ENCODE results near the gene DHX58. TPM values are rescaled to one million over a fixed set of nuclear protein-coding genes. Genes with fewer than 3 reads are reported as not detected.

Gene DHX58
- total and polyA plus RNA-seq, 10 of the 15 experiments (the other 5 are each of a cell fraction or from before 2014, with no cell fraction given): 3.5 to 69.8 (median 16.4) TPM

DNA sequence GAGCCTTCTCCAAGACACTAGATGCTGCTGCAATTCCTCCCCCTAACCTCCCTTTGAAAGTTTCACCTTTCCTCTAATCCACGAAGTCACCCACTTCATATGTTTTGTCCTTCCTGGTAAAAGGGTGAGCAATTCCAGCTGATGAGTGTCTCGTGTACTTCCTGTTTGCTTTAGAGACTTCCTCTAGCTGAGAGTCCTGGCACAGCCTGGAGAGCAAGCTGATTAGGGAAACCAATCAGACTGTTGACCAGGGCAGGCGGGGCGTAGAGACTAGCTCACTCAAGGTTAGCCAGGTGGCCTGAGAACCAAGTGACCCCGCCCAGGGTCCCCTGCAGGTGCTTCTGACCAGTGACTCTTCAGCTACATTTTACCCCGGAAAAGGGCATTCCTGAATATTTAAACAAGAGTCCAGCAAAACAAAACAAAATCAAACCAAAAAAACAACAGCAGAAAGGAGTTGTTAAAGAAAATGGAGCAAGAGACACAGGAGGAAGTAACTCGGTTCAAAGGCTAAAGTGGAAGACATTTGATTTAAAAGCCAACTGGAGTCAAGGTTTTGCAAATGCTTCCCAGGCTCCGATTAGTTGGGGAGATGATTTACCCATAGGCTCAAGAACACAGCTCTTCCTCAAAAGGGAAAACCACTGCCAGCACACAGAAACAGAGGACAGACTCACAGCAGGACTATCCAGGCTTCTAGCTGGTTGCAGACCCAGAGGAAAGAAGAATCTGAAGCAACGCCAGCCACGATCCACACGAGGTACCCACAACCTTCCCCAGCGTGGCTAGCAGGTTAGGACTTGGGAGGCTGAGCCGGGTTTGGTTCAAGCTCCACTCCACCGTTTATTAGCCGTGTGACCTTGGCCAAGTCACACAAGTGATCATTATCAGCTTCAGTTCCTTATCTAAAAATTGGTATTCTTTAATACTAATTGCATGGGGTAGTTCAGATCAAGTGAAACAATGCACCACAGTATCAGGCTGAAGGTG is 23.4 kb upstream of the DHX58 start:
- Histone ChIP-seq H3K79me2 (ENCODE audit: control insufficient read depth, insufficient read depth, low read length) (peaks cover 43% of the 10 kb centered on the region), H3K9me3 (replicated peaks; ENCODE audit: control insufficient read depth, insufficient read depth, low read length) (no peaks in the 10 kb centered on the region), H2AFZ (ENCODE audit: control insufficient read depth, low read depth, low read length) (no peak overlapping the region), H3K36me3 (ENCODE audit: control insufficient read depth in 2 of 2, insufficient read depth in 2 of 2, low read length in 1 of 2) (peaks cover 9 to 10% of the 10 kb centered on the region in 2 experiments; a peak in 3 of 4 replicates), H3K4me3 (no peak overlapping the region), H3K4me2 (ENCODE audit: control insufficient read depth, insufficient read depth) (no peak overlapping the region), H4K20me1 (ENCODE audit: control insufficient read depth, insufficient read depth) (peaks cover 25% of the 10 kb centered on the region; the same call in 1 of the 2 replicates), H3K9ac (ENCODE audit: control insufficient read depth, insufficient read depth, low read length) (no peak overlapping the region), H3K27ac (ENCODE audit: control insufficient read depth, insufficient read depth) (no peak overlapping the region), H3K4me1 (ENCODE audit: control insufficient read depth, insufficient read depth, low read length) (peaks cover 25% of the 10 kb centered on the region), H3K27me3 (replicated peaks in 1 of 2; ENCODE audit: control insufficient read depth in 2 of 2, insufficient read depth in 2 of 2, low read length in 1 of 2) (no peaks in the 10 kb centered on the region)
- FAIRE-seq (no peak), DNase-seq (ENCODE audit: low read depth, low spot score) (no peak), ATAC-seq (no peak)
- ChIA-PET CTCF (interaction anchor here (1.4 to 2.4 kb wide), 7 partner anchors 9 to 173 kb away, joined by 3 to 7 read pairs (median 5); partner anchors contain the start of gene KAT2A), SMC1A (ENCODE audit: uncharacterized antibody, unreplicated experiment) (interaction anchor here (1.4 to 1.6 kb wide), 2 partner anchors 45 to 111 kb away, joined by 3 to 4 read pairs; partner anchors contain the start of gene KCNH4), RAD21 (ENCODE audit: unreplicated experiment) (interaction anchor here (1.2 to 2.6 kb wide), 3 partner anchors 16 to 45 kb away, joined by 3 to 10 read pairs (median 5); partner anchors contain the start of gene KCNH4), POLR2A (interaction anchor here (0.5 to 1.8 kb wide), 8 partner anchors 17 to 97 kb away, joined by 3 to 6 read pairs (median 4); no protein-coding TSS in a partner anchor)
- in situ Hi-C loops (cut with MboI) (no loop called here), intact Hi-C loops (cut with micrococcal nuclease; ENCODE audit: unreplicated experiment) (no loop called here)
- BruUV-seq (replicated peaks): no TSS peak
- WGBS (ENCODE audit: insufficient coverage, insufficient replicate concordance, low lambda C conversion rate, missing lambda C conversion rate): 83% methylated on average over 15 of the region's 15 CpGs
- TF ChIP-seq RFX5 (IDR thresholded peaks at IDR 0.05; ENCODE audit: low read depth, low read length): no peak
- no peak for TF ChIP-seq EGR1 (IDR thresholded peaks at IDR 0.05; ENCODE audit: borderline replicate concordance in 1 of 2, low read depth in 2 of 2, low read length in 2 of 2)
- TF ChIP-seq, protein P1, sequence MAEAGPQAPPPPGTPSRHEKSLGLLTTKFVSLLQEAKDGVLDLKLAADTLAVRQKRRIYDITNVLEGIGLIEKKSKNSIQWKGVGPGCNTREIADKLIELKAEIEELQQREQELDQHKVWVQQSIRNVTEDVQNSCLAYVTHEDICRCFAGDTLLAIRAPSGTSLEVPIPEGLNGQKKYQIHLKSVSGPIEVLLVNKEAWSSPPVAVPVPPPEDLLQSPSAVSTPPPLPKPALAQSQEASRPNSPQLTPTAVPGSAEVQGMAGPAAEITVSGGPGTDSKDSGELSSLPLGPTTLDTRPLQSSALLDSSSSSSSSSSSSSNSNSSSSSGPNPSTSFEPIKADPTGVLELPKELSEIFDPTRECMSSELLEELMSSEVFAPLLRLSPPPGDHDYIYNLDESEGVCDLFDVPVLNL (IDR thresholded peaks at IDR 0.05; ENCODE audit: low read depth, low read length): no peak
- TF ChIP-seq JUND (IDR thresholded peaks at IDR 0.05; ENCODE audit: low read depth, low read length): no peak
- TF ChIP-seq RCOR1 (conservative IDR thresholded peaks at IDR 0.05; ENCODE audit: low read depth, low read length): no peak
- TF ChIP-seq NFYB (IDR thresholded peaks at IDR 0.05; ENCODE audit: insufficient read depth, low read depth, low read length): no peak
- TF ChIP-seq, protein P2, sequence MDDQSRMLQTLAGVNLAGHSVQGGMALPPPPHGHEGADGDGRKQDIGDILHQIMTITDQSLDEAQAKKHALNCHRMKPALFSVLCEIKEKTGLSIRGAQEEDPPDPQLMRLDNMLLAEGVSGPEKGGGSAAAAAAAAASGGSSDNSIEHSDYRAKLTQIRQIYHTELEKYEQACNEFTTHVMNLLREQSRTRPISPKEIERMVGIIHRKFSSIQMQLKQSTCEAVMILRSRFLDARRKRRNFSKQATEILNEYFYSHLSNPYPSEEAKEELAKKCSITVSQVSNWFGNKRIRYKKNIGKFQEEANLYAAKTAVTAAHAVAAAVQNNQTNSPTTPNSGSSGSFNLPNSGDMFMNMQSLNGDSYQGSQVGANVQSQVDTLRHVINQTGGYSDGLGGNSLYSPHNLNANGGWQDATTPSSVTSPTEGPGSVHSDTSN (IDR thresholded peaks at IDR 0.05; ENCODE audit: insufficient replicate concordance, low read depth, low read length): no peak
- TF ChIP-seq, protein P3, sequence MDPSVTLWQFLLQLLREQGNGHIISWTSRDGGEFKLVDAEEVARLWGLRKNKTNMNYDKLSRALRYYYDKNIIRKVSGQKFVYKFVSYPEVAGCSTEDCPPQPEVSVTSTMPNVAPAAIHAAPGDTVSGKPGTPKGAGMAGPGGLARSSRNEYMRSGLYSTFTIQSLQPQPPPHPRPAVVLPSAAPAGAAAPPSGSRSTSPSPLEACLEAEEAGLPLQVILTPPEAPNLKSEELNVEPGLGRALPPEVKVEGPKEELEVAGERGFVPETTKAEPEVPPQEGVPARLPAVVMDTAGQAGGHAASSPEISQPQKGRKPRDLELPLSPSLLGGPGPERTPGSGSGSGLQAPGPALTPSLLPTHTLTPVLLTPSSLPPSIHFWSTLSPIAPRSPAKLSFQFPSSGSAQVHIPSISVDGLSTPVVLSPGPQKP (IDR thresholded peaks at IDR 0.05; ENCODE audit: low read depth, low read length): no peak
- TF ChIP-seq, protein P4, sequence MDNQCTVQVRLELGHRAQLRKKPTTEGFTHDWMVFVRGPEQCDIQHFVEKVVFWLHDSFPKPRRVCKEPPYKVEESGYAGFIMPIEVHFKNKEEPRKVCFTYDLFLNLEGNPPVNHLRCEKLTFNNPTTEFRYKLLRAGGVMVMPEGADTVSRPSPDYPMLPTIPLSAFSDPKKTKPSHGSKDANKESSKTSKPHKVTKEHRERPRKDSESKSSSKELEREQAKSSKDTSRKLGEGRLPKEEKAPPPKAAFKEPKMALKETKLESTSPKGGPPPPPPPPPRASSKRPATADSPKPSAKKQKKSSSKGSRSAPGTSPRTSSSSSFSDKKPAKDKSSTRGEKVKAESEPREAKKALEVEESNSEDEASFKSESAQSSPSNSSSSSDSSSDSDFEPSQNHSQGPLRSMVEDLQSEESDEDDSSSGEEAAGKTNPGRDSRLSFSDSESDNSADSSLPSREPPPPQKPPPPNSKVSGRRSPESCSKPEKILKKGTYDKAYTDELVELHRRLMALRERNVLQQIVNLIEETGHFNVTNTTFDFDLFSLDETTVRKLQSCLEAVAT (IDR thresholded peaks at IDR 0.05): no peak
- TF ChIP-seq, protein P5, sequence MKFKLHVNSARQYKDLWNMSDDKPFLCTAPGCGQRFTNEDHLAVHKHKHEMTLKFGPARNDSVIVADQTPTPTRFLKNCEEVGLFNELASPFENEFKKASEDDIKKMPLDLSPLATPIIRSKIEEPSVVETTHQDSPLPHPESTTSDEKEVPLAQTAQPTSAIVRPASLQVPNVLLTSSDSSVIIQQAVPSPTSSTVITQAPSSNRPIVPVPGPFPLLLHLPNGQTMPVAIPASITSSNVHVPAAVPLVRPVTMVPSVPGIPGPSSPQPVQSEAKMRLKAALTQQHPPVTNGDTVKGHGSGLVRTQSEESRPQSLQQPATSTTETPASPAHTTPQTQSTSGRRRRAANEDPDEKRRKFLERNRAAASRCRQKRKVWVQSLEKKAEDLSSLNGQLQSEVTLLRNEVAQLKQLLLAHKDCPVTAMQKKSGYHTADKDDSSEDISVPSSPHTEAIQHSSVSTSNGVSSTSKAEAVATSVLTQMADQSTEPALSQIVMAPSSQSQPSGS (IDR thresholded peaks at IDR 0.05; ENCODE audit: low read length): no peak
- TF ChIP-seq PAX5 (IDR thresholded peaks at IDR 0.05; ENCODE audit: borderline replicate concordance, low read depth, low read length): no peak
- no peak for TF ChIP-seq NFXL1 (IDR thresholded peaks at IDR 0.05; ENCODE audit: borderline replicate concordance)
- TF ChIP-seq SMARCA5 (IDR thresholded peaks at IDR 0.05): no peak
- no peak for TF ChIP-seq SIX5 (IDR thresholded peaks at IDR 0.05; ENCODE audit: low read depth, low read length, severe bottlenecking)
- no peak for TF ChIP-seq STAT3 (IDR thresholded peaks at IDR 0.05; ENCODE audit: low read depth, low read length)
- no peak for TF ChIP-seq BRCA1 (IDR thresholded peaks at IDR 0.05; ENCODE audit: low read depth, low read length)
